IPS DF 4.7 (cell line): ENCODE results near the gene RIOX2.

Experiments used
- DNase-seq: peaks from one replicate; pipeline ENCODE4 v3.0.0-alpha.2; 2013; ENCODE audit warnings: low spot score; ENCODE audit errors: extremely low read depth

Gene RIOX2

DNA sequence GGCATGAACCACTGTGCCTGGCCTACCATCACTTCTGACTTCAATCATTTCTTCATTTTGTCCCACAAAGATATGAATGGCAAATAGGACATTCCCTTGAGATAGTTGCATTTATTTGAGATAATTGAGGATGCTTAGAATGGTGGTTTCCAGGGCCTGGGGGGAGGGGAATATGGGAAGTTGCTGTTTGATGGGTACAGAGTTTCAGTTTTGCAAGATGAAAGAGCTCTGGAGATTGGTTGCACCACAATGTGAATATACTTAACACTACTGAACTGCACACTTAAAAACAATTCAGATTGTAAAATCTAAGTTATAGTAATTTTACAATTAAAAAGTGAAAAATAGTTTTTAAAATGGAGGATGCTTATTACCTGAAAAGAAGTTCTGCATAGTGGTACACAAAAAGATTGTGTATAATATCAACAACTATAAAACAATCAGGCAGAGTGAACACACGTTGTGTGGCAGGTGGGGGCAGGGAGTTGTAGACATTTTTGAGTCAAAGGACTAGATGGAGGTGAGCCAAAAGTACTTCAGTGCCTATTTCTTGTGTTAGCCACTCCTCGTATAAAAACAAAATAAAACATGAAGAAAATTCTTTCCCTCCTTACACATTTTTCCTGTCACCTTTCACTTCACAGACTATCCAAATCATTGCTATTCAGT lies 18.5 kb upstream of the RIOX2 start:
- DNase-seq = no peak

DNA sequence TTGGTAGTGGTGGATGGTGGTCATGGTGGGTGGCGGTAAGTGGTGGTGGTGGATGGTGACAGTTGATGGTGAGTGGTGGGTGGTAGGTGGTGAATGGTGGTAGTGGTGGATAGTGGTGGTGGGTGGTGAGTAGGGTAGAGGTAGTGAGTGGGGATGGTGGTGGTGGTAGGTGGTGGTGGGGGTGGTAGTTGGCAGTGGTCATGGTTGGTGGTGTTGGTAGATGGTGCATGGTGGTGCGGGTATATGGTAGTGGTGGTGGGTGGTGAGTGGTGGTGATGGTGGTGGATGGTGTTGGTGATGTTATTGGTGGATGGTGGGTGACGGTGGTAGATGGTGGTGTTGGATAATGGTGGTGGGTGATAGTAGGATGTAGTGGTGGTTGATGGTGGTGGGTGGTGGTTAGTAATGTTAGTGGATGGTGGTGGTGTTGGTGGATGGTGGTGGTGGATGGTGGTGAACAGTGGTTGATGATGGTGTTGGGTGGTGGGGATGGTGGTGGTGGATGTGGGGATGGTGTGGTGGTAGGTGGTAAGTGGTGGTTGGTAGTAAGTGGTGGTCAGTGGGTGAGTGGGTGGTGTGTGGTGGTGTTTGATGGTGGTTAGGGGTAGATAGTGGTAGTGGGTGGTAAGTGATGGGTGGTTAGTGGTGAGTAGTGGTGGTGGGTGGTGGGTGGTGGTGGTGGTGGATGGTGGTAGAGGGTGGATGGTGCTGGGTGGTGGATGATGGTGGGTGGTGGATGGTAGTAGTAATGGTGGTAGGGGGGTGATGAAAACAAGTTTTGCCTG lies 16.7 kb upstream of the RIOX2 start:
- DNase-seq = no peak

DNA sequence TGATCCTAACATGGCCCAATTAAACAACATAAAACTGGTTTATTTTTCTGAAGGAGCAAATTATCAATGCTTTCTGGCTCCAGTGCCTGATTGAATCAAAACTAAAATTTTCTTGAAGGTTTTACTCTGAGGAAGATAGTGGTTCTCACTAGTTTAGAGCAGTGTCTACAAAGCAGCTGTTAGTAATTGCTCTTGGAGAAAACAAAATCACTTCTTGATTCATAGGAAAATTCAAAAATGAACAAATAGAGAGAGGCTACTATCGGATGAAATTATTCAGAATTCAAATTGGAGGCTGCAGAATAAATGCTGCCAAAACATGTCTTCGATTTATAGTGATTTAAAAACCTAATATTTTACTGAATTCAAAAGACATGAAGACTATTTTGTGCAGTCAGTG lies 15.1 kb upstream of the RIOX2 start:
- DNase-seq = no peak

DNA sequence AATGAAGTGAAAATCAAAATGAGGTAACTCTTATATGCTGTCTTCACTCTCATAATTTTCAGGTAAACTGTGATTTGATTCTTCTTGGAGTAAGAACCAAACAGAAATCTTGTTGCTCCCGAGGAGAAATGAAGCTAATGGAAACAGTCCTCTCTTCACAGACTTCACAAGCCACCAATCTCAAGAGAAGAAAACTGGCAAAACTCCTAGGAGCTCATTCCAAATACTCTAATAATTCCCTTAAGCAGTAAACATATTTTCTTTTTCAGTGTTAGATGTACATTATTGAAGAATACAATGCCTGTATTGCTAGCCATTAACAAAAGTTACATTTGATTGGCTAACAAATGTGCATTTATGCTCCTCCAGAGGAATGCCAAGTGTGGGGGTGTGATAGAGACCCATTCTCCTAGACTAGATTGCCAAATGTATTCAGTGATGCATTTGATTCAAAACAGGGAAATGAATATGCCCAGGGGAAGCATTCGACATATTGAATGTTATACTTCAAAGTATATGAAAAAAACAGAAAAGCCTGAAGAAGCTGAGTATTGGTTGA lies 11.8 kb upstream of the RIOX2 start:
- DNase-seq = no peak

DNA sequence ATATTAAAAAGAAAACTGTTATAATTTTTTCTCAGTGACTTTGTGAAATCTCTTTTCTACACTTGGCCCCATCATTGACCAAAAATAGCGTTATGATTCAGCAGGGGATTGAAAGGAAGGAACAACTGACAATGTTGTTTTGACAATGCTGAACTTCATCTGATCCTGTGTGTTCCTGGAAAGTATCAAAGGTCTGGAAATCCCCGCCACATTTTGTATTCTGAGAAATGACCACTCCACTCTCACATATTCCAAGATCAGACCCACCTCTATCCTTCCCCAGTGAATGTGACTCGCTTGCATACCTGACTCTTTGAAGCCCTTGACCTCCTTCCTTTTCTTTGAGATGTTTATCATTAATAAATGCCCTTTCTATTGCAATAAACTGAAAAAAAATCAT lies 9.7 kb upstream of the RIOX2 start:
- no peak for DNase-seq

DNA sequence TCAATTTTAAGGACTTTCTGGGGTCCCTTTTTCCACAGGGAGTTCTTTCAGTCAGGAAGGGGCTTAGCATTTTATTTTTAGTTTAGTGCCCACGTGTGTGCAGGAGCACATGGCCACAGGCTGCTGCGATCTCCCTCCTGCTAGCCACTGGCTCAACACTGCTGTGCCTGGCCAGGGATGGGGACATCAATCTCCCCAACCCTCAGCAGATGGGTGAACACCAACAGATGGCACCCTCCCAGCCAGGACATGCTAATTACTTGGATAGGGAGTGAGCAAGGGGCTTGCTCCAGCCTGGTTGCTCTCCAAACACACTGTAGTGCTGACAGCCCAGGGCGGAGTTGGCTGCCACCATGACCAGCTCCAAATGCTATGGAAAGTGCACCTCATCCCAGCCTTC lies 7.4 kb upstream of the RIOX2 start:
- DNase-seq = no peak

DNA sequence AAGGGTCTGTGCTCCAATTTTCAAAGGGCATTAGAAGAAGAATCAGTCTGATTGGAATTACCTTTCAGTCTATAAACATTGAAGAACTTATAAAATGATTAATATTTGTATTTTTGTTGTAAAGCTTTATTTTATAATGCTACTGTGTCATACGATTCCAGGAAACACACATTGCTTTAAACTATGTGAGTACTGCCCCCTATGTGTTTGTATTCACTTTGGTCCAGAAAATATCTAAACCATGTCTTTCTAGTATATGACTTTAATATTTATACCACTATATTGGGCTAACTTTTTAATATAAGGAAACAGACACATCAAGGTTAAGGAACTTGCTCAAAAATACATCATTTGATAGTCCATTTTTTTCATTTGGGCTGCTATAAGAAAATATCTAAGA lies 3.2 kb upstream of the RIOX2 start:
- no peak for DNase-seq

DNA sequence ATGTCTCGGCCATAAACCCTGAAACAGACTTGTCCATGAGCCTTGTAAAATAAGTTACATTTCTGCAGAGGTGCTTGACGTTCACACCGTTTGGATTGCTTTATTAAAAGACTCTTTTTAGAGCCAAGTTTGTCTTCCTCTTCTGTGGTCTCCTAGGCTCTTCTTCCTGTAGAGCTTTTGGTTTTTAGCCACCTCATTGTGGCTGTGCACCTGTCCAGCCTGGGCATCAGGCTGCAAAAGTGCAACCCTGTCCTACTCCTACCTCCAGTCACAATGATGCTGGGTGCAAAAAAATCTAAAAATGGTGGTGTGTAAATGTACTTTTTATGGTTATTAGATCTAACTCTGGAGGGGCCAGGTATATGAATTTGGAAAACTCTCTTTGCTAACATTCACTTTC lies 2.8 kb upstream of the RIOX2 start:
- DNase-seq = no peak

DNA sequence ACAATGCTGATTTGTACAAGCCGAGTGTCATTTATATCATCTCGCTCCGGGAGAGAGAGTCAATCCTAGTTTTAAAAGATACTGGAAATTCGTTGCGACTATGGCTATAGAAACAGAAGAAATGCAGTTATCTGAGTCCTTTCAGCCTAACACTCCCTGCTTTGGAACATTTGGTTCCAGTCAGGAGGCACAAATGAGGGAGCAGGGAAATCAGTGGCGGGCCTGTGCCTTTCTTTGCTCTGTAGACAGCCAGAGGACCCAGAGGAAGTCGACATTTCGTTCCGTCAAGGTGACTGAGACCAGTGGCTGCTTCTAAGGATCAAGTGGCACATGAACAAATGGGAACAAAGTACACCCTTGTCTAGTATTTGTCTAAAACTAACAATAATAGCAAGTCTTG lies 745 bp upstream of the RIOX2 start:
- DNase-seq = no peak

DNA sequence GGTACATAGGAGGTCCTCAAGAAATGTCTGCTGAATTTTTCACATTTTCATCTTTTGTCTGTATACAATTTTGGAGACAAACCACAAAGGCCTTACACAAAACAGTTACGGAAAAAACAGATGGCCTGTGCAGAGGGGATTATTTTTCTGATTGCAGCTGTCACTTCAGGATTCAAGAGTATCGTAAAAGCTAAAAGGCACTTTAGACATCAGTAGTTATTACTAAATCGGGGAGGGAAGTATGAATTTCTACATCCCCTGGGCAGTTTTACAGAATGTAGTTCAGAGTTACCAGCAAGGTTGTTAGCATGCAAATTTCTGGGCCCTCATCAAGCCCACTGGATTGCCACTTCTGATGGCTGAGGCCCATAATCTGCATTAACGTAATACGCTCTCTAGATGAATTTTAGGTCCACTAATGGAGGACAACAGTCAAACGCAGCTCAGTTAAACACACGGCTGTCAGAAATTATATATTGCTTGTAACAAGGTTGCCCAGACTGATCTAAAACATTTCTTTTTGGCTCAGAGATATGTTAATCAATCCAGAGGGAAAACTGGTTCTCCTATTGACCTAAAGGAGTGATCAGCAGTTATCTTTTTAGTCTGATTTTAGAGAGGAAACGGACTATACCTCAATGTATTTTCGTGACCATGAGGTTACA lies 1.1 kb downstream of the RIOX2 start:
- DNase-seq = no peak

DNA sequence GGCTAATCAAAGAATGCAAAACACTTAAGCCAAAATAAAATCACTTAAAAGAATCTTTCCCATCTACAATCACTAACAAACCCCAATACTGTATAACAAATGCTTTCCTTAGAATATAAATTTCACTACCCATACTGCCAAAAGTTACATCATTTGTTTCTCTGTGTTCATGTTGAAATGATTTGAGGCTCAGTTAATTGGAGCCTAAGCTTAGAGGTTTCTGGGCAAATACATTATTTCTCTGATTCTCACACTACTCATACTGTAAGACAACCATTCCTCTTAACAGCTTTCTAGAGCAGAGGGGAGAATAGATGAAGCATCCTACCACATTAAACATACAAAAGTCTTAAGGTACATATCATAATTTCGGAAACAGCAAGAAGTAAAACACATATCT lies 2.1 kb downstream of the RIOX2 start:
- no peak for DNase-seq

DNA sequence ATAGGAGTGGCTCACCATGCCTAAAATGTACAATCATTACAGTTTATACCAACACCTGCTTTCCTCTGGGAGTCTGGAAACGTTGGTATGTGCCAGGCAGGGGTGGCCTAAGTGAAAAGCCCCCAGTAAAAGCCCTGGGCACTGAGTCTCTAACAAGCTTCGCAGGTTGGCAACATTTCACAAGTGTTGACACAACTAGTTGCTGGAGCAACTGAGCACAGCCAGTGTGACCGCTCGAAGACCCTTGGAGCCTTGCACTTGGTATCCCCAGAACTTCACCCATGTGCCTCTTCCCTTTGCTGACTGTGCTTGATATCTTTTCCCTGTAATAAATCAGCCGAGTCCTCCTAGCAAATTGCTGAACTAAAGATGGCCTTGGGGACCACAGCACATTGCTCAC lies 2.7 kb downstream of the RIOX2 start:
- DNase-seq = no peak

DNA sequence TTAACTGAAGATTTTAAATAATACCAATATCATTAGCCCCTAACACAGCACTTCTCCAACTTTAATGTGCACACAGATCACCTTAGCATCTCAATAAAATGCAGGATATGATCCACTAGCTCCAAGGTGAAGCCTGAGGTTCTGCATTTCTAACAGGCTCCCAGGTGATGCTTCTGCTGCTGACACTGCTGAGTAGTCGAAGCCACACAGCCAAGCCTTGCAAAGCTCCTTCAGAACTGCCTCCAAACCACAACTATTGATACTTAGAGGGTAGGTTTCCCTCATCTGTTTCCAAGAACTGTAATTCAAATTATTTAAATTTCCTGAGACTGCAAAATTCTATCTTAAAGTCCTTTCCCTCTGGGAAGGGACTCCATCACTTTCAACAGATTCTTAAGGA lies 3.9 kb downstream of the RIOX2 start:
- DNase-seq = no peak

DNA sequence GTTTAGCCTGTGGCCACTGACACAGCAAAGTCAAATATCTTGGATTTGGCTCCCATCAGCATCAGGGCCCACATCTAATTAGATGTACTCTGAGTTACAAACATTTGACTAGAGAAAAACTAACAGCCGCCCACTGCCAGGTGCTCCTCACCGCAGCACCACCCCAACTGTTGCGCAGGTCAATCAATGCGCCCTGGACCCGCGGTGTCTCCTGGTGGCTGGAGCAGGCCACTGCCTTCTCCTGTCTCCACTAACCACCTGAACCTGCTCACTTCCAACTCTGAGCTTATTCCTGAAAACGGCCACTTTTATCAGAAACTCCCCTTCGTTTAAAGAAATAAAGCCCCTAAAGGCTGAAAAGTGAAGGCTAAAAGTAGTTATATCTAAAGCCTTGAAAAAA lies 4.3 kb downstream of the RIOX2 start:
- DNase-seq = no peak

DNA sequence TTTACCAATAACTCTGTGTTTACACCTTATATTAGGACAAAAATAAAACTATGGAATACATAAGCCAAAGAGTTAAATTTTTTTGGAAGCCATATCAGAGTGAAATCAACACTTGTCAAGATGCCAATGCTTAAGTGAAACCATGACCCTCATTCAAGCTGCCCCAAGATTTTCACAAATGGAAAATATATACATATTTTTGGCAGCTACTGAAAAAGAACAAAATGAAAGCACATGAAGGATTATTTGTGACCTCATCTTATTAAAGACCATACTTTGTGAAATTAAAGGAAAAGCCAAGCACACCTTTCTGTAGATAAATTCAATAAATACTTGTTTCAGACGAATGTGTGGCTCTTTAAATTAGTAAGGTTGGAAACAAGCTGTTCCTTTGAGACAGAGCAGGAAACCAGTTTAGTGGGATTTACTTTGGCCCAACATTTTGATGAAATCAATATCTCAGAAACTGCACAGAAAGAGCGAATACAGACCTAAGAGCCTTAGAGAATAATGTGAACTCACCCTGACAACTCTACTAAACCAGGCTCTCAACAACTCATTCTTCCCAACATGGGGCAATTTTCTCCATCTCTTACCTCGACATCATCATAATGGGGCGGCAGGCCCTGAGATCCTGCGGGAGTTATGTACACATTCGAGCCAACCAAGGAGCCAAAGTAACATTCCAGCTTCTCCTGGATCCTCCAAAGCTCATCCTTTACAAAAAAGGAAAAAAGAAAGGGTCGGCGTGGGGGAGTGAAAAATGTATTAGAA lies 11.1 kb downstream of the RIOX2 start:
- no peak for DNase-seq

DNA sequence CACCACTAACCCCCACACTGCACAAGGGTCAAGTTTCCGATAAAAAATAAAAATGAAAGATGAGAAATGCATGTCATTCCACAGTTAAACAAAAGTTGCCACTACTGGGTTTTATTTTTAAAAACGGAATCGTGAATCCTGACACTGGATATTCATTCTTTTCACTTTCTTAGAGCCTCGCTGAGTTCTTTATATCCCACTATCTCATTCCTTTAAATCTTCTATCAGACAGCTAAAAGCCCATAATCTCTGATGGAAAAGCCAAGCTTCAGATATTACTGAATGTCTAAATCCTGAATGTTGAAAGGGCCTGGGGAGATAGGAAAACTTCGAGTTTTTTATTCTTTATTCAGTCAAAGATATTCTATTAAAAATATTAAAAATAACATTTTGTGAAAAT lies 11.7 kb downstream of the RIOX2 start:
- DNase-seq = no peak

DNA sequence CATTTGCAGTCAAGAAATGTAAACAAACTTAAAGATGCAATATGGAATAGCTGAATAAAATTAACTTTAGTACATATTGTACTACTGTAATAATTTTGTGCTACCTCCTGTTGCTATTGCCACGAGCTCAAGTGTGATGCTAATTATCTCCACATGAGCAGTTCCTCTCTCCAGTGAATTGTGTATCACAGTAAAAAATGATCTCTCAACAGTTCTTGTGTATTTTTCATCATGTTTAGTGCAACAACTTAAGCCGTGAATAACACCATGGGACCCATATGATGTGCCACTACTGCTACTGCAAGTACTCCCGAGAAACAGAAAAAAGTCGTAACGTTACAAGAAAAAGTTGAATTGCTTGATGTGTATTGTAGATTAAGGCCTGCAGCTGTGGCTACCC lies 12.4 kb downstream of the RIOX2 start:
- no peak for DNase-seq

DNA sequence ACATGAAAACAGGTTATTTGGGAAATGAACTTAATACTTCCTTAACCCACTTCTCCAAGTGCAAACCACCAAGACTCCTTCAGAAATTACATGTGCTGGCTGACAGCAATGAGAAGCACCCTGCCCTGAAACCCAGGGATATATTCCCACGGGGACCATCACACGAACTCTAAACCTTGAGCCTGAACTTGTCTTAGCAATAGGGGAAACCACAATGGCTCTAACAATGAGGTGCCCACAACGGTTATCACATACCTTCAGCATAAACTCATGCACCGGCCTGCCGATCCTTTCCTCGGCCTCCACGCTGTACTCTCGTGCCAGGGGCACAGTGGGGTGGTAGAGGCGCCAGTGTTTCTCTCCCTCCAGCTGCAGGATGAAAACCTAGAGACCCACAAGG lies 13.4 kb downstream of the RIOX2 start:
- no peak for DNase-seq

DNA sequence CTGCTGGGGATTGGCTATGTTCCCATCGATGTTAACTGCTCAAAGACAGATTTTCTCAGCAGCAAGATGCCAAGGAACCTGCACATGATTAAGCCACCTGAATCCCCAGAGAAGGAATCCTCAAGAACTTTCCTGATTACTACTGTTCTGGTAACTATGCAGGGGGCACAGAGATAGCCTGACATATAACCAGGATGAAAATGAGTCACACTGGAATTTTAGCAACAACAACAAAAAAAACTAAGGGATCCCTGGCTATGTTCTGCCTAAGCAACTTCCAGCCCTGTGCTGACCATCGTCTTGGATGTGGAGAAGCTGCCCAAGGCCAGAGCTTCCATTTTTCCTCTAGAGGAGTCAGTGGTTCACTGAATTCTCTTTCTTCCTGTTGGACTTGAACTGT lies 13.8 kb downstream of the RIOX2 start:
- no peak for DNase-seq

DNA sequence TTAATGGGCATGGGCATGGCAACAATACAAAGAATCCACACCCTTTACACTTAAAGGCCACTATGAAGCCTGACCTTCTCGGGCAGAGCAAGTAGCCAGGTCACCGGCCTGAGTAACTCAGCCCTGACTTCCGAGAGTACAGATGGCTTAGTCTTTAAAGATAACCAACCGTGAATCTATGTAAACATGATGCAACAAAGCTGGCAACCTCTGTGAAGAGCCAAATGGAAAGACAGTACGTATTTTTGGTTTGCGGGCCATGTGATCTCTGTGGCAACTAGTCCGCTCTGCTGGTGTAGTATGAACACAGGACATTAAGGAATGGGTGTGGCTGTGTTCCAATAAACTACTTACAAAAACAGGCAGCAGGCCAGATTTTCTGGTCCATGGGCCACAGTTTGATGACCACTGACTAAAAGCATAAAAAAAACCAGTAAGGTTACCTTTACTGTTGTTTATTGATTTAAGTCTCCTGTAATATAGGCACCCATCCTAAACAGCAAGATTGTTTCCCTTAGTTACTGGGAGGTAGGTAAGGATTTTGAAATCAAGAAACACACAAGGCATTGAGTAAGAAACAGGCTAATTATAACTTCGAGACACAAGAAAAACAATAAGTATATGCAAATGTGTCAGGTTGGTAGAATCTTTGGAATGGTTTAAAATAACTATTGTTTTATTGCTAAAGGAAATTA lies 14.5 kb downstream of the RIOX2 start:
- DNase-seq = no peak

DNA sequence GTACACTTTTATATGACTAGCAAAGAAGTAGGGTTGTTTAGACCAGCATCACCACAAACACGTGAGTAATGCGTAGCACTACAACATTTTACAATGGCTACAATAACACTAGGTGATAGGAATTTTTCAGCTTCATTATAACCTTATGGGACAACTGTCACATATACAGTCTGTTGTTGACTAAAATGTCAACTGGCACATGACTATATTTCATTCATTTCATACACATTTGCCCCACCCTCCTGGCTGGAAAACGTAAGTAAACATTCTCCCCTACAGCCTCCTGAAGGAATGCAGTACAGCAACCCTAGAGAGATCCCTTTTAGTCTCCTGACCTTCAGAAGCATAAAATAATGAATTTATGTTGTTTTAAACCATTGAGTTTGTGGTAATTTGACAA lies 16.2 kb downstream of the RIOX2 start:
- DNase-seq = no peak
